A549 treated with GW870086 at 1 μM for 4 hours (cell line): ENCODE results near the gene WNT4. TPM values are rescaled to one million over a fixed set of nuclear protein-coding genes. Genes with fewer than 3 reads are reported as not detected.

Source experiments
- total RNA-seq: library from RNA; stranded (reverse); fragments of 200-300 nt; extraction: Qiagen RNA extraction; gene quantifications from 5 replicates; pipeline ENCODE4 v1.2.3, GENCODE V29; 2022; ENCODE audit warnings: low read depth

Gene WNT4
- total RNA-seq: 0.24 to 0.53 TPM (median 0.29 TPM) in 5 replicates

GRCh38 chr1:22143065-22144033, at the start of gene WNT4:
Gene WNT4 (minus strand): TSS chr1:22143097. CDS start chr1:22142922, 175 bp downstream.

Other genes starting within 250 kb of the WNT4 start
- 53.5 to 76.4 TPM (median 69.9 TPM) in 5 replicates for gene HSPG2, start 205.8 kb downstream of the WNT4 start, total RNA-seq
- gene CELA3B, start 166.1 kb downstream of the WNT4 start, total RNA-seq: not detected in 5 replicates
- not detected in 5 replicates for gene CELA3A, start 141.4 kb downstream of the WNT4 start, total RNA-seq
- 141 to 209 TPM (median 162 TPM) in 5 replicates for gene CDC42, start 90.4 kb downstream of the WNT4 start, total RNA-seq